Renal cortical epithelial cell (primary cell): ENCODE data around the gene OTUD1. TPM values are rescaled to one million over a fixed set of nuclear protein-coding genes. Genes with fewer than 3 reads are reported as not detected.
"Not testable (repeated sequence)": the region's sequence is repeated elsewhere in the genome, so short reads cannot be mapped to it uniquely, and the experiment has no call there.

Experiments used
- DNase-seq: peaks from one replicate; pipeline ENCODE4 v3.0.0-alpha.2; 2011; ENCODE audit warnings: low read depth
- total RNA-seq: library from RNA; depleted of rRNA; stranded (reverse); fragments of >200 nt; gene quantifications from 2 replicates; pipeline ENCODE4 v1.2.3, GENCODE V29; 2014

OTUD1 gene, protein sequence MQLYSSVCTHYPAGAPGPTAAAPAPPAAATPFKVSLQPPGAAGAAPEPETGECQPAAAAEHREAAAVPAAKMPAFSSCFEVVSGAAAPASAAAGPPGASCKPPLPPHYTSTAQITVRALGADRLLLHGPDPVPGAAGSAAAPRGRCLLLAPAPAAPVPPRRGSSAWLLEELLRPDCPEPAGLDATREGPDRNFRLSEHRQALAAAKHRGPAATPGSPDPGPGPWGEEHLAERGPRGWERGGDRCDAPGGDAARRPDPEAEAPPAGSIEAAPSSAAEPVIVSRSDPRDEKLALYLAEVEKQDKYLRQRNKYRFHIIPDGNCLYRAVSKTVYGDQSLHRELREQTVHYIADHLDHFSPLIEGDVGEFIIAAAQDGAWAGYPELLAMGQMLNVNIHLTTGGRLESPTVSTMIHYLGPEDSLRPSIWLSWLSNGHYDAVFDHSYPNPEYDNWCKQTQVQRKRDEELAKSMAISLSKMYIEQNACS
- total RNA-seq: 13.0 and 19.9 TPM in 2 replicates

DNA sequence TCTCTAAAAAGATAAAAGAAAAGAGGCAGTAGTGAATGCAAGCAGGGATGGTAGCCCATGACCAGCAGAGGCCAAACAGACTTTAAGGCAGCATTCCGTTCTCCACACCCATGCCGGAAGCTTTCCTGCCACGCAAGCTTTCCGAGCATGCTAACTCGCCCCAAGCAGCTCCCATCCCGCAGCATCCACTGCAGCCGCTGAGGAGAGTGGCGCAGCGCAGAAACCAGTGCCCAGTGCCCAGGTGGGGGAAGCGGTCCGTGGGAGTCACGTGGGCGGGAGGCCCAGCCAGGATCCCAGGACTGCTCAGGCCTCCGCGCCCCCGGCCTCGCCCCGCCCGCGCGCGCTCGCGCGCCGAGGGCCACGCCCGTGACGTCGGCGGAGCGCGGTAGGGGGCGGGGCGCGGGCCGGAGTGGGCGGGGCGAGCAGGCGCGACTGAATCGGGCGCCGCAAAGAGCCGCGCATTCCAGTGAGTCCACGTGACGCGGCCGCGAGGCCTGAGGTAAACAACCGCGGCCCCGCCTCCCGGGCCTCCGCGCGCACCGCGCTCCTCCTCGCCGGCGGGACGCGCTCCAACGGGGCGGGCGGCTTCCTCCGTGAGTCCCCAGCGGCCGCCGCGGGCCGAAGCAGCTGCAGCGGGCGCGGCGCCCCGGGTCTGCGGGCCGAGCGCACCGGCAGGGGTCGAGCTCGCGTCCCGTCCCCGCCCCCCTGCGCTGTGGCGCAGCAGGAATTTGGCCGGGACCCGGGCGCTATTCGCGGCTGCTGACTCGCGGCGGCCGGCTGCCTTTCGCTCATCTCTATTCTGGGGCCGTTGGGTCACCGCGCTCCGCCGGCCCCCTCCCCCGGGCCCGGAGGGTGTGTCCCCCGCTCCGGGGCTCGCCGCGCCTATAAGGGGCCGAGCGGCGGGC, at the start of gene OTUD1:
TSS of gene OTUD1 (plus strand) at position 529 of the 905 bp plus-strand sequence. CDS start 383 bp downstream, outside the sequence.
- DNase-seq: peak; percentile 75

DNA sequence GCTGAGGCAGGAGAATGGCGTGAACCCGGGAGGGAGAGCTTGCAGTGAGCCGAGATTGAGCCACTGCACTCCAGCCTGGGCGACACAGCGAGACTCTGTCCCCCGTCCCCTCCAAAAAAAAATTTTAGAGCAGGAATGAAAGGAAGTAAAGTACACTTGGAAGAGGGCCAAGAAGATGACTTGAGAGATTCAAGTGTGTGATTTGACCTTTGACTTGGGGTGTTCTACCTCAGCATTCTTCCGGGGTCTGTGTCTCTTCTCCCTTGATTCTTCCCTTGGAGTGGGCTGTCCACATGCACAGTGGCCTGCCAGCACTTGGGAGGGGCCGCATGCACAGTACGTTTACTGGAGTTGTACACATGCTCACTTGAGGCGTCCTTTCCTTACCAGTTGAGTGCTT, 48.5 kb upstream of the OTUD1 start:
- not testable (repeated sequence) for DNase-seq

DNA sequence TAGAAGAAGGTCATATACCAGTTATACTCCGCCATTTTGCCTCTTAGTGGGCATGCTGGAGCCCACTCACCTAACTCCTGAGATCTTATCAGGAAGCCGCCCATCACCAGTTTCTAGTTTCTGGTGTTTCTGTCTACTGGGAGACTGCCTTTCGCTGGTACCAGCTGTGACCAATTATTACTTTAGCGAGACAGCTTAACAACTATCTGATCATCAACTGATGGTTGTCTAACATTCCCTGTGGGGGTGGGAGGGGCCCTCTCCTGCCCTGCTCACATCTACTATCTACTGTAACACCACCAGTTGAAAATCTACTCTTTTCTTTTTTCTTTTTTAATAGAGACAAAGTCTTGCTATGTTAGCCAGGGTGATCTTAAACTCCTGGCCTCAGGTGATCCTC, 48.1 kb upstream of the OTUD1 start:
- no peak for DNase-seq

DNA sequence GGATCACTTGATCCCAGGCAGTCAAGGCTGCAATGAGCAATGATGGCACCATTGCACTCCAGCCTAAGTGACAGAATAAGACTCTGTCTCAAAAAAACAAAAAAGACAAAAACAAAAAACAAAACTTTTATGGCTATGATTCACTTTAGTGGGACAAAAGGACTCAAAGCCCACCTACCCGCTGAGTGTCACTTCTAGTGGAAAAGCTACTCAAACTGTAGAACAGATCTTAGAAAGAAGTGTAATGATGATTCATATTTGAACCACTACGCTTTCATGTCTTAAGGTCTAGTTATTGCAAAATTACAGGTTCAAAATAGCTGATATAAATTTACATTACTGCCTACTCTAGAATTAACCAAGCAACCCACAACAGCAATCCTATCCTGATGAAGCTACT, 47.1 kb upstream of the OTUD1 start:
- DNase-seq: no peak

DNA sequence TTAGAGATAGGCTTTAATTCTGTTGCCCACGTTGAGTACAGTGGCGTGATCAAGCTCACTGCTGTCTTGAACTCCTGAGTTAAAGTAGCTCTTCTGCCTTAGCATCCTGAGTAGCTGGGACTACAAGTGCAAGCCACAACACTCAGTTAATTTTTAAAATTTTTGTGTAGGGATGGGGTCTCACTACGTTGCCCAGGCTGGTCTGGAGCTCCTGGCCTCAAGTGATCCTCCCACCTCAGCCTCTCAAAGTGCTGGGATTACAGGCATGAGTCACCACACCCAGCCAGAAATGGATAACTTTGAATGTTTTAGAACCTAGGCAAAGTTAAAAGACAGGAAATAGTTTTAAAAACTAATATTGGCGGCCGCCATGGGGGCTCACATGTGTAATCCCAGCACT, 43.9 kb upstream of the OTUD1 start:
- DNase-seq: no peak

DNA sequence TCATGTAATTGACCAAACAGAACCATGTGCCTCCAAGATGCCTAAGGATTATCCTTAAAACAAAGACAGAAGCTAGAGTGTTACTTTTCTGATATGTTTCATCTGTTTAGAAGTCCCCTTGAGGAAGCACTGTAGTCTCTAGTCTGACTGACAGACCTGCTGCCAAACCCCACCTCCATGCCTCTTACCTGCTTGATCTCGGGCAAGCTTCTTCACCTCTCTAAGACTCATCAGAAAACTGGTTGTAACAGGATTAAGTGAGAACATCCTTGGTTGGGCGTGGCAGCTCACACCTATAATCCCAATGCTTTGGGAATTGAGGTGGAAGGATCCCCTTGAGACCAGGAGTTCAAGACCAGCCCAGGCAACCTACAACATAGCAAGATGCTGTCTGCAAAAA, 42.2 kb upstream of the OTUD1 start:
- no peak for DNase-seq

DNA sequence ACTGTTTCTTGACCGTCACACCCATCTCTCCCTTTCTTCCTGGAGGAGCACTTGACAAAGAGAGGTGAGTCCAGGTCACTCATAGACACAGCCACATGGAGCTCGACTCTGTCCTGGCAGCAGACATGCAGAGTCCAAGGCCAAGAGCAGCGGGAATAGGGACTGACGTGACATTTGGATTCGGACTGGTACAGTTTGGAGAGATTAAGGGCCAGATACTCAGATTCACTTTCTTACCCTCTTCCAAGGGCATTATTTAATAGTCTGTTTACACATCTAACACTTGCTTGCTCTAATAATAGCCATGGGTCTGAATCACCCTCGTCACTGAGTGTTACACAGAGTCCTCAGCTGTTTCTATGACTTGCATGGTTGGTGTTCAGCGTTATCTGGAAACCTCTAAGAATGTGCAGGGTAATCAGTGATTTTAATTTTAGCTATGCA, 39.2 kb upstream of the OTUD1 start:
- DNase-seq: peak; percentile 70

DNA sequence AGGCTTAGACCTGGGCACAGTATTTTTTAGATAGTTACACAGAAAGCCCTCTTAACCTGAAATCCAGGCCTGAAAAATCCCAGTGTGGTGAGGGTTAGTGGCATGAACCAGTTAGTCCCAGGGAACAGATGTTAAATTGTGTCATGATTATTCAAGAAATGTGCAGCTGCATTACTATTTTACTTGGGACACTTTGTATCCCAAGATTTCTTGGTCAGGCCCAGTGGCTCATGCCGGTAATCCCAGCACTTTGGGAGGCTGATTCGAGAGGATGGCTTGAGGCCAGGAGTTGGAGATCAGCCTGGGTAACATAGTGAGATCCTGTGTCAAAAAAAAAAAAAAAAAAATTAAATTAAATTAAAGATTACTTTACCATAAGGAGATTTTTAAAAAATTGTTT, 36.0 kb upstream of the OTUD1 start:
- no peak for DNase-seq

DNA sequence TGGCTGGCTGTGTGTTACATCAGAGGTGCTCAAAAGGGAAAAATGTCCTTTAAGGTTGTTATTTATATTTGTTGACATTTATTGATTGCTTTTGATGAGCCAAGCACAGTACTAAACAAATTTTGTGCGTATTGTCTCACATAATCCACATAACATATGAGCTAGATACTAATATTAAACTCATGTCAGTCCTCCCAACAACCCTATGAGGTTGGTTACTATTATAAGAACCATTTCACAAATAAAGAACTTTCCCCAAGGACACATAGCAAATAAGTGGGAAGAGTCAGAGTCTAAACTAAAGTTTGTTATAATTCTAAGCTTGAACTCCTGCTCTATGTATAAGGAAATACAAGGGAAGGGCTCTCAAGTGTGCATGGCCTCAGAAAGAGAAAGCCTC, 35.6 kb upstream of the OTUD1 start:
- DNase-seq: no peak

DNA sequence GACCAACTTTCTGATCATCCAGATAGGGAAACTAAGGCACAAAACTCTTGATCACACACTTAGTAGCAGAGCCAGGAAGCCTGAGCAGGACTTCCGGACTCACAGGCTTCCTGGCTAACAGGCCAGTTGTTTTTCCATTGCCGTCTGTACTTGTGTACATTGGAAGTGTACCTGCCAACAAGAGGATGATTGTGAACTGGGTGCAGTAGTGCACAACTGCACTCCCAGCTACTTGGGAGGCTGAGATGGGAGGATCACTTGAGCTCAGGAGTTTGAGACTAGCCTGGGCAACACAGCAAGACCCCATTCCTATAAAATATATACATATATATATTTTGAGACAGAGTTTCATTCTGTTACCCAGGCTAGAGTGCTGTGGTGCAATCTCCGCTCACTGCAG, 35.2 kb upstream of the OTUD1 start:
- DNase-seq: no peak

DNA sequence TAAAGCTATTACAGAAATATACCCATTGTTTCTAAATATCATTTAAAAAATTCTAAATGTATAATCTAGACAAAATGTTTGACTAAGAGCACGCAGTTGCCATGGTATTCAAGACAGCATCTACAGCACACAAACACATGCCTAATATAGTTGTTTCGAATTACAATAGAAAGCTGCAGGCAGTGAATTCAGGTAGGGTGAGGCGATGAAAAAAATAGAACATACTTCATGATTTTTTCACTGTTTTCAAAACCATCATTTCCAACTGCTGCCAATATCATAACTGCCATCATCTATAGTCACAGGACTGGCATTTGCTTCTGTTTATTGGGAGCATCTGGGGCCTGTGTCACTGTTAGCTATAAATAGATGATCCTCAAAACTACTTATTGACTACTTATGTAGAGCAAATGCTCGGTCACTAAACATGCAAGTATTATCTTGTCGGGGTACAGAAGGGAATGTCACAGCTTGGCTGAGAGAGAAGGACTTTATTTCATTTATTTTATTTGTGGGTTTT, 34.4 kb upstream of the OTUD1 start:
- DNase-seq: no peak

DNA sequence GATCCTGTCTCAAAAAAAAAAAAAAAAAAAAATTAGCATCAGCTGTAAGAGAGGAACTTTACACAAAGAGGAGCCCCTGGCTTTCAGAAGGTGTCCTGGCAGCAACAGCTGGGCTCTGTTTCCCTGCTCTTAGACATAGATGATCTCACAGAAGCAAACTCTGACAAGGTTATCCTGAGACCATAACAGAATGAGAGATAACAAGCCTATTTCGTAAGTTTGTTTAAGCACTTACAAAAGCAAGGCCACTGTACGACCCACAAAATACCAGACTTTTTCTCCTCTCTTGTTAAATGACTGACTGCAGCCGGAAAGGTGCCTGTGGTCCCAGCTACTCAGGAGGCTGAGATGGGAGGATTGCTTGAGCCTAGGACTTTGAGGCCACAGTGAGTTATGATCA, 33.3 kb upstream of the OTUD1 start:
- no peak for DNase-seq

DNA sequence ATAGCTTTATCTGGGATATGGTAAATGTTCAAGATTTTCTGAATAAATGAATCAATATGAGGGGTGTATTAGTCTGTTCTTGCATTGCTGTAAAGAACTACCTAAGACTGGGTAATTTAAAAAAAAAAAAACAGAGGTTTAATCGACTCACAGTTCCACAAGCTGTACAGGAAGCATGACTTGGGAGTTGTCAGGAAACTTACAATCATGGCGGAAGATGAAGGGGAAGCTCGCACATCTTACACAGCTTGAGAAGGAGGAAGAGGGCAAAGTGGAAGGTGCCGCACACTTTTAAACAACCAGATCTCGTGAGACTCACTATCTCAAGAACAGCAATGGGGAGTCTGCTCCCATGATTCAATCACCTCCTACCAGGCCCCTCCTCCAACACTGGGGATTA, 32.5 kb upstream of the OTUD1 start:
- DNase-seq: no peak

DNA sequence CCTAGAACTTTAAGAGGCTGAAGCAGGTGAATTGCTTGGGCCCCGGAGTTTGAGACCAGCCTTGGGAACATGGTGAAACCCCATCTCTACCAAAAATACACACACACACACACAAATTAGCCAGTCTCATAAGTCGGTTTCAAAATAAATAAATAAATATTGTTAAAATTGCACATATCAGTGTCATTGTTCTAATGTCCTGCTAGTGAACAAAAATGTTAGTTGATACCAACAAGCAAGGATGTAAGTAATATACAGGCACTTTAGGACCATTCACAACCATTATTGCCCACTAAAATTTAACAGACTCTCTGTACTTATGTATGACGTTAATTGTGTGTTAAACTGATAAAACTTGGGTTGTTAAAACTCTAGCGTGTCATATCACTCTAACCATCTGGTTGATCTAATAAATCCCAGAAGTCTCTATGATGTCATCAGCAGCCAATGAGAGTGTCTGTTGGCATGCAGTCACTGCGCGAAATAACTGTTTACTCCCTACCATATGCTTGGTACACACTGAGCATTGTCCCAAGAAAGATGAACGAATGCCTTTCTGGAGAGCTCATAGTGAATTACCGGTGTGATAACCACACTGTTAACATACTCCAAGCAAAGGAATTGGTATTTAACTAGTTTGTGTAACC, 30.4 kb upstream of the OTUD1 start:
- no peak for DNase-seq

DNA sequence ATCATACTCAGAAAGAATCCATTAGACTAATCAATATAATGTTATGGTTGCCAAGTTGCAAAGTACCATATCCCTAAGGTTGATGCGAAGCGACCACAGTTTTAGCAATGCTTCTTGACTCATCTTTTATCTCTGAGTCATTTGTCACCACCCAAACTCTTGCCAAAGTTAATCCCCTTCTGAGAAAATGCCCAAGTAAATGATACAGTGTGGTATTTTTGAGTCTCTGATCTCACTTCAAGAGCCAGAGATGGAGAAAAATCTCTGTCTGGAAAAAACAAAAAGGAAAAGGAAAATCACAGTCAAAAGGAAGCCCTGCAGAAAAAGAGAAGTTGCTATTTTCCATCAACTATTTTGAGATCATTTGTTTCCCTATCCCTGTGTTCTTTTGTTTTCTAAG, 26.7 kb upstream of the OTUD1 start:
- DNase-seq: peak; percentile 37

DNA sequence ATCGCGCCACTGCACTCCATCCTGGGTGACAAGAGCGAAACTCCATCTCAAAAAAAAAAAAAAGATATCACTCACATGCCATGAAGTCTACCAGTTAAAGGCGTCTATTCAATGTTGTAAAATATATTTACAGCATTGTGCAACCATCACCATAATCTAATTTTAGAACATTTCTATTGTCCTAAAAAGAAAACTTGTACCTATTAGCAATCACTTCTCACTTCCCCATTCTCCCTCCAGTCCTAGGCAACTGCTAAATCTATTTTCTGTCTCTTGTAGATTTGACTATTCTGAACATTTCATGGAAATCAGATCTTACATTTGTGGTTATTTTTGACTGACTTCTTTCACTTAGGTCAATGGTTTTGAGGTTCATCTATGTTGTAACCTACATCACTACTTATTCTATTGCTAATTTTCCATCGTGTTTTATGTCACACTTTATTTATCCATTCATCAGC, 25.2 kb upstream of the OTUD1 start:
- no peak for DNase-seq

DNA sequence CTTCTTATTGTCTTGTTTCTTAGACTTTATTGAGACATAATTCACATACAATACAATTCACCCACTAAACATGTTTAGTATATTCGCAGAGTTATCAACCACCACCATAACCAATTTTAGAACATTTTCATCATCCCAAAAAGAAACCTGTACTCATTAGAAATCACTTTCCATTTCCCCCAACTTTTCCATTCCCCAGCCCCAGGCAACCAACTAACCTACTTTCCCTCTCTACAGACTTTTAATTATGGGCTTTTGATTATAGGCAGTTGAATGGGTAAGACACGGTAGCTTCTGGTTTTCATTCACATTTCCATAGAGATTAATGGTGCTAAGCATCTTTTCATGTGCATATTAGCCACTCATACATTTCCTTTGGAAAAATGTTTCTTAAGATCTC, 24.2 kb upstream of the OTUD1 start:
- DNase-seq: no peak

DNA sequence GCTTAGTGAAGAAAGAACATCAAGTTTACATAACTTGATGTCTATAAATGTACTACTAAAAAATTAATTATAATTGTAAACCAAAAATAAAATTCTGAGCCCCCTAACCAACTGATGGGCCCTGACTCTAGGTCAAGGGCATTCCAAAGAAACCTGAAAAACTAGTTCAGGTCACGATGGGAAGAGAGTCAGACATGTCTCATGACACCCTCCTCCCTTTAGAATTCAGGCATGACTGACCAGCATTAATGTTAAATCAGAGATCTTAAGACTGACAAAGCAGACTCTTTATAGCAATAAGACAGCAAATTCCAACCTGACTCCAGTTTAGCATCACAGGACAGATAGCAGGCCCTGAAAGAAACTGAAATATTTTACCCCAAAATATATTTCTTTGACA, 21.6 kb upstream of the OTUD1 start:
- DNase-seq: peak; percentile 56

DNA sequence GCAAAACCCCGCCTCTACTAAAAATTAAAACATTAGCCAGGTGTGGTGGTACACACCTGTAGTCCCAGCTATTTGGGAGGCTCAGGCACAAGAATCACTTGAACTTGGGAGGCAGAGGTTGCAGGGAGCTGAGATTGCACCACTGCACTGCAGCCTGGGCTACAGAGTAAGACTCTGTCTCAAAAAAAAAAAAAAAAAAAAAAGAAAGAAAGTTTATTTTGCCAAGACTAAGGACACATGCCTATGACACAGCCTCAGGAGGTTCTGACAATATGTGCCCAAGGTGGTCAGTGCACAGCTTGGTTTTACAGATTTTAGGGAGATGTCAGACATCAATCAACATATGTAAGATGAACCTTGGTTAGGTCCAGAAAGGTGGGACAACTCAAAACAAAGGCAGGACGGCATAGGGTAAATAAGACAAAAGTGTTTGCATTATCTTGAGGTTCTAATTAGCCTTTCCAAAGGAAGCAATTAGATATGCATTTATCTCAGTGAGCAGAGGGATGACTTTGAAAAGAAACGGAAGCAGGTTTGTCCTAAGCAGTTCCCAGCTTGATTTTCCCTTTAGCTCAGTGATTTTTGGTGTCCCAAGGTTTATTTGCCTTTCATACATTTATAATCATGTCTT, 20.7 kb upstream of the OTUD1 start:
- no peak for DNase-seq

DNA sequence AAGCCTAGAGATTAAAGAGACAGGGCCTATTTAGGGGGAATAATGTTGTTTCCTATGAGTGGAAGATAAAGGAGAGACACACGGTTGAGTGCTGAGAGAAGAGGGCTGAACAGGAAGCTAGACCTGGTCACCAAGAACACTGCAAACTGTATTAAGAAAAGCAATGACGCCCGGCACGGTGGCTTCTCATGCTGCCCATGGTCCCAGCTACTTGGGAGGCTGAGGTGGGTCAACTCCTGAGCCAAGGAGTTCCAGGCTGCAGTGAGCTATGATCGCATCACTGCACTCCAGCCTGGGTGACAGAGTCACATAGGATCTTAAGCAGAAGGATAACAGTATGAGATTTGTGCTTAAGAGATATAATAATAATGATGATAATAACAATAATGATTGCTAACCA, 19.7 kb upstream of the OTUD1 start:
- DNase-seq: no peak

DNA sequence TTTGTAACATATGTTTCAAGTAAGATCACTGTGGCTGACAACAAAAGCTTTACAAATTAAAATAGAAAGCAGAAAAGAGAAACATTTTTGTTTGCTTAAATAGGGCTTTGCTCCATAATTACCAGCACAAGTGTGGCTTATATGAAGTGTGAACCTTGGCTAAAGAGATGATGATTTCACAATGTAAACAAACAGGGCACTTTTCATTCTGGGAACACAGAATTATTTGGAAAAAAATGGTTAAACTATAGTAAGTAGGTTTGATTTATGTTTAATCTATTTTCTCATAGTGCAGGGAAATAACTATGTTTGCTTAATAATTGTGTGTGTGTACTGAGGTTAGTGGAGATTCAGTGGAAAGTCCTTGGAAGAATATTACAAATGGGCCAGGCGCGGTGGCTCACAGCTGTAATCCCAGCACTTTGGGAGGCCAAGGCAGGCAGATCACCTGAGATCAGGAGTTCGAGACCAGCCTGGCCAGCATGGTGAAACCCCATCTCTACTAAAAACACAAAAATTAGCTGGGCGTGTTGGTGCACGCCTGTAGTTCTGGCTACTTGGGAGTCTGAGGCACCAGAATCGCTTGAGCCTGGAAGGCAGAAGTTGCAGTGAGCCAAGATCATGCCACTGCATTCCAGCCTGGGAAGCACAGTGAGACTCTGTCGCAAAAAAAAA, 19.1 kb upstream of the OTUD1 start:
- no peak for DNase-seq
